ENCODE data around the gene CASP8. TPM values are rescaled to one million over a fixed set of nuclear protein-coding genes. Genes with fewer than 3 reads are reported as not detected.
A peak's percentile ranks its signal among the peaks of the same experiment; 100 is the strongest.

Gene CASP8
- total RNA-seq, 1 donor from 2014 or later: 2.8 TPM

DNA sequence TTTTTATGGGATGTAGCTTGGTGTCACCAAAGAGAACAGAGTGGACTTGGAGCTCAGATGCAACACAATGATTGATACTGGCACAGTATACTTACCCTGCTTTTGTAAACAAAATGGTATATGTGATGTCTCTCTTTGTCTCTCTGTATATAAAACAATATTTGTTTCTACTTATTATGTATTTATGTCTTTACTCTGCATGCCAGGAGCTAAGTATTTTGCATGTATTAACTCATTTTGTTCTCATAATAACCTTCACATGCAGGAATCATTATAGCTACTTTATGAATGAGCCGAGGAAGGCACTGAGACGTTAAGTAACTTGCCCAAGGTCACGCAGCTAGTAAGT is 27.9 kb upstream of the CASP8 start:
- TF ChIP-seq, protein P1, sequence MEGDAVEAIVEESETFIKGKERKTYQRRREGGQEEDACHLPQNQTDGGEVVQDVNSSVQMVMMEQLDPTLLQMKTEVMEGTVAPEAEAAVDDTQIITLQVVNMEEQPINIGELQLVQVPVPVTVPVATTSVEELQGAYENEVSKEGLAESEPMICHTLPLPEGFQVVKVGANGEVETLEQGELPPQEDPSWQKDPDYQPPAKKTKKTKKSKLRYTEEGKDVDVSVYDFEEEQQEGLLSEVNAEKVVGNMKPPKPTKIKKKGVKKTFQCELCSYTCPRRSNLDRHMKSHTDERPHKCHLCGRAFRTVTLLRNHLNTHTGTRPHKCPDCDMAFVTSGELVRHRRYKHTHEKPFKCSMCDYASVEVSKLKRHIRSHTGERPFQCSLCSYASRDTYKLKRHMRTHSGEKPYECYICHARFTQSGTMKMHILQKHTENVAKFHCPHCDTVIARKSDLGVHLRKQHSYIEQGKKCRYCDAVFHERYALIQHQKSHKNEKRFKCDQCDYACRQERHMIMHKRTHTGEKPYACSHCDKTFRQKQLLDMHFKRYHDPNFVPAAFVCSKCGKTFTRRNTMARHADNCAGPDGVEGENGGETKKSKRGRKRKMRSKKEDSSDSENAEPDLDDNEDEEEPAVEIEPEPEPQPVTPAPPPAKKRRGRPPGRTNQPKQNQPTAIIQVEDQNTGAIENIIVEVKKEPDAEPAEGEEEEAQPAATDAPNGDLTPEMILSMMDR (IDR thresholded peaks at IDR 0.05; ENCODE audit: unreplicated experiment): no peak
- no peak overlapping the region for H3K27ac Mint-ChIP-seq
- peaks cover 5% of the 10 kb centered on the region for H3K4me1 Mint-ChIP-seq (ENCODE audit: low read depth)
- H3K4me3 Mint-ChIP-seq (ENCODE audit: low read depth): no peak overlapping the region
- H3K9me3 Mint-ChIP-seq (ENCODE audit: low read depth): no peaks in the 10 kb centered on the region
- no peak for DNase-seq (ENCODE audit: low spot score, unreplicated experiment)
- H3K27me3 Mint-ChIP-seq: peaks cover 7% of the 10 kb centered on the region
- H3K36me3 Mint-ChIP-seq (ENCODE audit: insufficient read depth): no peaks in the 10 kb centered on the region

DNA sequence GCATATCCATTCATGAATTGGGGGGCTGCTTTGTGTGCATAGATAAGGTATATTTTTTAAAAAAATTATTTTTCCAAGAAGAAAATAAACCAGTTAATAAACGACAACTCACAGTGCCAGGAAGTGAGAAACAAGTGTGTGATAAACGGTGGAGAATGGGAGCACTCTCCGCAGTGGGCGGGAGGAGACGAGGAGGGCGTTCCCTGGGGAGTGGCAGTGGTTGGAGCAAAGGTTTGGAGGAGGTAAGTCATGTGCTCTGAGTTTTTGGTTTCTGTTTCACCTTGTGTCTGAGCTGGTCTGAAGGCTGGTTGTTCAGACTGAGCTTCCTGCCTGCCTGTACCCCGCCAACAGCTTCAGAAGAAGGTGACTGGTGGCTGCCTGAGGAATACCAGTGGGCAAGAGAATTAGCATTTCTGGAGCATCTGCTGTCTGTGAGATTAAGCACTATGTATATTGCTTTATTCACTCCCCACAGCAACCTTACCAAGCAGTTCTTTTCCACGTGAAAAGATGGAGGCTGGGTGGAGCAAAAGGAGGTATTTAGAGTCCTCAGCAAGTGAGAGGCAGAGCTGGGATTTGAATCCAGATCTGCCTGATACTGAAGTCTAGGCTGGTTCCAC is 27.0 kb upstream of the CASP8 start:
- peak overlapping the region; percentile 40 for H3K4me3 Mint-ChIP-seq (ENCODE audit: low read depth)
- no peak for DNase-seq (ENCODE audit: low spot score, unreplicated experiment)
- peaks cover 7% of the 10 kb centered on the region for H3K27me3 Mint-ChIP-seq
- peaks cover 5% of the 10 kb centered on the region for H3K4me1 Mint-ChIP-seq (ENCODE audit: low read depth)
- no peaks in the 10 kb centered on the region for H3K9me3 Mint-ChIP-seq (ENCODE audit: low read depth)
- TF ChIP-seq, protein P1 (IDR thresholded peaks at IDR 0.05; ENCODE audit: unreplicated experiment): no peak
- H3K27ac Mint-ChIP-seq: no peak overlapping the region
- H3K36me3 Mint-ChIP-seq (ENCODE audit: insufficient read depth): no peaks in the 10 kb centered on the region

DNA sequence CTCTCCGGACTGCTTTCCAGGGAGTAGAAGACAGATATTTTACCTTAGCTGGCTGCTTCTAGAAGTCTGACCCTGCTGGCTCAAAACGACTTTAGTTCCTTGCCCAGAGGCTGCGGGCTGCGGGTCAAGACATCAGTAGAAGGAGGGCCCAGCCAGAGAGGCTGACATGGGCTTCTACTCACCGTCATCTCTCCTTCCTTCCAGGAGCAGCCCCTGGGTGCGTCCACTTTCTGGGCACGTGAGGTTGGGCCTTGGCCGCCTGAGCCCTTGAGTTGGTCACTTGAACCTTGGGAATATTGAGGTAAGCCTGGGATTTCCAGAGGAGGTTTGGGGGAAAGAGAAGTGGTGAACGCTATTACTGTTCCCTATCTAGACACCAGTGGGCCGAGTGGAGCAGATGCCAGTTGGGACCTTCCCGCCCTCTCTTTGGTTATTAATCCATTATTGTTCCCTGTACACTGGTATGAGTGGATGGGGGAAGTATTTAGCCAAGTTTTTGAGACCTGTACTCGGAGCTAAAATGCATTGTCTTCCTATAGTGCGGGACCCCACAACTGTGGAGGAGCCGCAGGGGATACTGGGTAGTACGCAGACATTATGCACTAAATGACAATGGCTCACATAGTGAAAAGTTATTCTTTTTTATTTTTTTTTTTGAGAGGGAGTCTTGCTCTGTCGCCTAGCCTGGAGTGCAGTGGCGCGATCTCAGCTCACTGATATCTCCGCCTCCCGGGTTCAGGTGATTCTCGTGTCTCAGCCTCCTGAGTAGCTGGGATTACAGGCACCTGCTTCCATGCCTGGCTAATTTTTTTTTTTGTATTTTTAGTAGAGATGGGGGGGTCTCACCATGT is 26.3 kb upstream of the CASP8 start:
- Mint-ChIP-seq H3K4me1 (ENCODE audit: low read depth) (peaks cover 5% of the 10 kb centered on the region), H3K36me3 (ENCODE audit: insufficient read depth) (no peaks in the 10 kb centered on the region), H3K9me3 (ENCODE audit: low read depth) (no peaks in the 10 kb centered on the region), H3K27ac (no peak overlapping the region), H3K27me3 (peaks cover 5% of the 10 kb centered on the region), H3K4me3 (ENCODE audit: low read depth) (no peak overlapping the region)
- DNase-seq (ENCODE audit: low spot score, unreplicated experiment): no peak
- TF ChIP-seq, protein P1 (IDR thresholded peaks at IDR 0.05; ENCODE audit: unreplicated experiment): no peak

DNA sequence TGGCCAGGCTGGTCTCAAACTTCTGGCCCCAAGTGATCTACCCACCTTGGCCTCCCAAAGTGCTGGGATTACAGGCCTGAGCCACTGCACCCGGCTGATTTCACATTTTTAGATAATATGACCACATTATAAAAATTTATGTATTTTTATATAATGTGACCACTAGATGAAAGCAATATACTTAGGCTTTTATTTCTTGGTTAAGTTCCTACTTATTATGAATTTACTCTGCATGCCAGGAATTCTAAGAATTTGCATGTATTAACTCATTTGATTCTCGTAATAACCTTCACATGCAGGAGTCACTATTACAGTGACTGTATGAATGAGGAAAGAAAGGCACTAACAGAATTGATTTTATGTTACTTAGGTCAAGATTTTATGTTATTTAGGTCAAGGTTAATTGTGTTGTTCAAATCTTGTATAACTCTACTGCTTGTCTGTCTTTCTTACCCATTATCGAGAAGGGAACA is 25.6 kb upstream of the CASP8 start:
- peaks cover 5% of the 10 kb centered on the region for H3K4me1 Mint-ChIP-seq (ENCODE audit: low read depth)
- DNase-seq (ENCODE audit: low spot score, unreplicated experiment): no peak
- H3K27ac Mint-ChIP-seq: no peak overlapping the region
- TF ChIP-seq, protein P1 (IDR thresholded peaks at IDR 0.05; ENCODE audit: unreplicated experiment): no peak
- H3K27me3 Mint-ChIP-seq: peaks cover 4% of the 10 kb centered on the region
- no peak overlapping the region for H3K4me3 Mint-ChIP-seq (ENCODE audit: low read depth)
- H3K36me3 Mint-ChIP-seq (ENCODE audit: insufficient read depth): peaks cover 1% of the 10 kb centered on the region
- H3K9me3 Mint-ChIP-seq (ENCODE audit: low read depth): no peaks in the 10 kb centered on the region

DNA sequence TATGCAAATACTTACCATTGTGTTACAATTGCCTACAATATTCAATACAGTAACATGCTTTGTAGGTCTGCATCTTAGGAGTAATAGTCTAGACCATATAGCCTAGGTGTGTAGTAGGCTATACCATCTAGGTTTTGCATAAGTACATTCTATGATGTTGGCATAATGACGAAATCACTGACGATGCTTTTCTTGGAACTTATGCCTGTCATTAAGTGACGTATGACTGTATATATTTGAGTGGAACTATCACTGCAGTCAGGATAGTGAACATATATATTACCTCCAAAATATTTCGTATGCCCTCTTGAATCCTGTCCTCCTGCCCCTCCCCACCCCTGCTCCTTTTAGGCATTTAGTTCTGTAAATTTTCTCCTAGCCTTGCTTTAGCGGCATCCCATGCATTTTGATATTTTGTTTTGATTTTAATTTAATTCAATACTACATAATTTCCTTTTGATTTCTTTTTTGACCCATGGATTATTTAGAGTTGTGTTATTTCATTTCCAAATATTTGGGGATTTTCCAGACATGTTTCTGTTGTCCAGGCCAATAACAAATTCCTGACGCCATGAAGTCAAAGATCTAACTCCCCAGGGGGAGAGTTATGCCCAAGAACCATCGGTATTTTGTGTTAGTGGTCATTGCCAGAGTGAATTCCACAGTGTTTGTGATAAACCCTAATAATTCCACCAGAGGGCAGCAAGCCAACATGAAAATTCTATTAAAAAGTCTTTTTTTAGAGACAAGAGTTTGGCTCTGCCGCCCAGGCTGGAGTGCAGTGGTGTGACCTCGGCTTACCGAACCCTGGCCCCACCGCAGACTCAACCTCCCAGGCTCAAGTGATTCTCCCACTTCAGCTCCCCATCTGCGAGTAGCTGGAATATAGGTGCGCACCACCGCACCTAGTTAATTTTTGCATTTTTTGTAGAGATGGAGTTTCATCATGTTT is 24.2 kb upstream of the CASP8 start:
- Mint-ChIP-seq H3K4me1 (ENCODE audit: low read depth) (peaks cover 5% of the 10 kb centered on the region), H3K36me3 (ENCODE audit: insufficient read depth) (peaks cover 1% of the 10 kb centered on the region), H3K9me3 (ENCODE audit: low read depth) (peaks cover 6% of the 10 kb centered on the region), H3K27ac (no peak overlapping the region), H3K27me3 (no peaks in the 10 kb centered on the region), H3K4me3 (ENCODE audit: low read depth) (peak overlapping the region; percentile 19)
- TF ChIP-seq, protein P1 (IDR thresholded peaks at IDR 0.05; ENCODE audit: unreplicated experiment): peak; percentile 75
- DNase-seq (ENCODE audit: low spot score, unreplicated experiment): no peak

Data from progenitor cell of endocrine pancreas (in vitro differentiated cells).